Stimulated activated CD8-positive, alpha-beta memory T cell treated with anti-CD3 and anti-CD28 coated beads, Interleukin-7, amount 100 ng/mL, for 48 hours (primary cell): ENCODE results near the gene AP1S1.
"Not testable (repeated sequence)": the region's sequence is repeated elsewhere in the genome, so short reads cannot be mapped to it uniquely, and the experiment has no call there.

ENCODE experiments used
- DNase-seq, 2 donors: peaks; one replicate each; pipeline ENCODE4 v3.0.0-alpha.2; 2020; ENCODE audit warnings: low read depth in 1 of 2; ENCODE audit errors: extremely low read depth in 1 of 2

The AP1S1 gene

GRCh38 chr7:101199522-101199921, 45.2 kb downstream of the AP1S1 start:
- not testable (repeated sequence) for DNase-seq

DNA sequence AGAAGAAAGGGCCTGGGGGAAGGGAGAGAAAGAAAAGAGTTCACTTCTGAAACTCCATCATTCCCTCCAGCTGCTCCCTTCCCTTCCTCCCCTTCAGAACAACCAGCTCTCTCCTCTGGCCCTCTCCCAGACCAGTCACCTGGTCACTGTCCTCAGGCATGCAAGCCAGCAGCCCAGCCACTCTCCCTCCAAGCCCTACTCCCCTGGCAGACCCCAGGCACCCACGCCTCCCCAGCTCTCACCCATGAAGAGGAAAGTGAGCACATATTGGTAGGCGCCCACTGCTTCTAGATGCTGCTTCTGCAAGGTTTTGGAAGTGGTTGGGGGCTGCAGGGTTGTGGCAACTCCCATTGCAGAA, 46.2 kb downstream of the AP1S1 start:
- DNase-seq: no peak

- DNase-seq: no peak
Observed at GRCh38 chr7:101200862-101201599, 46.8 kb downstream of the AP1S1 start, which contains the start of gene MOGAT3. Gene MOGAT3 (minus strand): TSS chr7:101201036. CDS start chr7:101200854, 182 bp downstream.

GRCh38 chr7:101201695-101202602, 47.7 kb downstream of the AP1S1 start:
- no peak for DNase-seq

GRCh38 chr7:101202603-101202918, 48.3 kb downstream of the AP1S1 start:
- DNase-seq: no peak

DNA sequence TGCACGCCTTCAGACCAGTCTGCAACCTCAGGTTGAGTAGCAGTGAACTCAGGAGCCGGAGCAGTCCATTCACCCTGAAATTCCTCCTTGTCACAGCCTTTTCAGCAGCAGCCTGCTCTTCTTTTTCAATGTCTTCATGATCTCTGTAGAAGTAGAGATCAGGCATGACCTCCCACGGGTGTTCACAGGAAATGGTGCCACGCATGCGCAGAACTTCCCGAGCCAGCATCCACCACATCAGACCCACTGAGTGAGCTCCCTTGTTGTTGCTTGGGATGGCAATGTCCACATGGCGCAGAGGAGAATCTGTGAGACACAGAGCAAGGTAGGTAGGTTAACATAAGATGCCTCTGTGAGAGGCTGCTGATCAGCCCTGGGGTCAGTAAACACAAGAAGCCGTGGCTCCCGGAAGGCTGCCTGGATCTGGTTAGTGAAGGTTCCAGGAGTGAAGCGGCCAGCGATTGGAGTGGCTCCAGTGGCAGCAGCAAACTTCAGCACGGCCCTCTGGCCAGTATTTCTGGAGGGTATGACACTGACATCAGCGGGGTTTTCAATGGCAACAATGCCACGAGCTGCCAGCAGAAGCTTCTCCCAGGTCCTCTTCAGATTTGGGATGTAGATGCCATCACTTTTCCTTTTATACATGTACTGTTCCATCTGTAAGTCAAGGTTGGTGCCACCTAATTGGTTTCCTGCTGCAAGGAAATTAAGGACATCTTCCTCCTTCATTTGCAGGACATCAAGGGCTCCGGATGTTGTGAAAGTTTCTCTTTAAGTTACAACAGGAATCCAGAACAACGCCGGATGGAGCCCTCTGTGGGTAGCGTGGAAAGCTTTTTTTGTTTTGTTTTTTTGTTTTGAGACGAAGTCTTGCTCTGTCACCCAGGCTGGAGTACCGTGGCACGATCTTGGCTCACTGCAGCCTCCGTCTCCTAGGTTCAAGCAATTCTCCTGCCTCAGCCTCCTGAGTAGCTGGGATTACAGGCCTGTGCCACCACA, 49.8 kb downstream of the AP1S1 start:
- DNase-seq: not testable (repeated sequence)

- no peak for DNase-seq
Observed at GRCh38 chr7:101205901-101206664, 51.8 kb downstream of the AP1S1 start.

GRCh38 chr7:101206665-101207042, 52.4 kb downstream of the AP1S1 start:
- DNase-seq: no peak

- no peak for DNase-seq
Observed at GRCh38 chr7:101207459-101207858, 53.2 kb downstream of the AP1S1 start.

- DNase-seq: no peak
Observed at GRCh38 chr7:101208794-101209193, 54.5 kb downstream of the AP1S1 start.

GRCh38 chr7:101210143-101210542, 55.9 kb downstream of the AP1S1 start:
- no peak for DNase-seq
